ENCODE measurements around the gene B3GAT2.
"Not testable (repeated sequence)": the region's sequence is repeated elsewhere in the genome, so short reads cannot be mapped to it uniquely, and the experiment has no call there.

The B3GAT2 gene

GRCh38 chr6:70956451-70957283 lies at the start of gene B3GAT2:
B3GAT2 (minus strand) TSS chr6:70957060; CDS start chr6:70956429, 631 bp downstream.
- DNase-seq, result no peak

GRCh38 chr6:70998148-70998547 lies 41.3 kb upstream of the B3GAT2 start:
- DNase-seq, result no peak

GRCh38 chr6:70997379-70997778 lies 40.5 kb upstream of the B3GAT2 start:
- DNase-seq, result no peak

DNA sequence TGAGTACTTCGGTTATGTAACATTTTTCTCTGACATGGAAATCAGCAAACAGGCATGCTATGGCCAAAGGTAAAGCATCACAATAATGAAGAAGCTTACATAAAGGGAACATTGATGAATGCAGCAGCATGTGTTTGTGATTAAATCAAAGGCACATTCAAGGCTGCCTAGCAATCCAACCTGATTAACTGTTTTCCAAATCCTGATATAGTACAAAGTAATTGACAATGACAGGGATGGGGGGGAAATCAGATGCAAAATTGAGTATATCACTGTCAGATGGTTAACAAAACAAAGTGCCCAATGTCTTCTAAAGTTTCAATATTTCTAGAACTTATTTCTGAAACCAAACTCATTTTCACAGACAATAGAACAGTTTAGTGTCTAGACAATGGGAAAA lies 39.2 kb upstream of the B3GAT2 start:
- DNase-seq, result no peak

- DNase-seq, result no peak
These were observed 38.6 kb upstream of the B3GAT2 start for GRCh38 chr6:70995411-70995810.

GRCh38 chr6:70991253-70991652 lies 34.4 kb upstream of the B3GAT2 start:
- no peak for DNase-seq

DNA sequence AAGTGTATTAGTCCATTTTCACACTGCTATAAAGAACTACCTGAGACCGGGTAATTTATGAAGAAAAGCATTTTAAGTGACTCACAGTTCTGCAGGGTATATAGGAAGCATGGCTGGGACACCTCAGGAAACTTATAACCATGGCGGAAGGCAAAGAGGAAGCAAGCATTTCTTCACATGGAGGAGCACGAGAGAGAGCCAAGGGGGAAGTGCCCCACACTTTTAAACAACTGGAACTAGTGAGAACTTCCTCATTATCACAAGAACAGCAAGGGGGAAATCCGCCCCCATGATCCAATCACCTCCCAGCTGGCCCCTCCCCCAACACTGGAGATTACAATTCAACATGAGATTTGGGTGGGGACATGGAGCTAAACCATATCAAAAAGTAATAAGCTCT lies 28.3 kb upstream of the B3GAT2 start:
- DNase-seq, result no peak

- DNase-seq, result no peak
These were observed 25.9 kb upstream of the B3GAT2 start for GRCh38 chr6:70982747-70983146.

DNA sequence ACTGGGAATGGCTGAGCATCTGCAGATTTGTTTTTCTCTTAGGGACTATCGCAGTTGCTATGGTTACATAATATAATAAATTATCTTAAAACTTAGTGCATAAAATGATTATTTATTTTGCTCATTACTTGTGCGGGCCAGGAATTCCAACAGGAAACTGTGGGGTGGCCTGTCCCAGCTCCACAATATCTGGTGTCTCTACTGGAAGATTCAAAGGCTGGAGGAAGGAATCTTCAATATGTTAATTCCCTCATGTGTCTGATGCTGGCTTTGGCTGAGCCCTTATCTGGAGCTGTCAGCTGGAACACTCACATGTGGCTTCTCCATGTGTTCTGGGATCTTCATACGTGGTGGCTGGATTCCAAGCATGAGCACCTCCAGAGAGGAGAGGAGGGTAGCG lies 23.9 kb upstream of the B3GAT2 start:
- no peak for DNase-seq

DNA sequence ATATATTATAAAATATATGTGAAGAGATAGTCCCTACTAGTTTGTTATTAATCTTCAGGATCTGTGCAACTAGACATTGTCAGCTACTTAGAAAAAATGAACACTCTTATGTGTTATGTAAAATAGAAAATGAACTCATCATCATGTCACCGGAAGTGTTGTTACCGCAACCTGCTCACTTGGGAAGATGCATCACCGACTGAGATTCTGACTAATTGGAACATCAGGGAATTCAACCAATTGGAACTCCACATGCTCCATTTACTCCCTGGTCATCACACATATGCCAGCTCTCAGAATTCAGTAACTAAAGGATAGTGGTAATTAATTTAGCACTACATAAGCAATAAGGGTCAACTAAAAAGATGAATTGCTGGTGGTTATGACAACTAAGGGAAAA lies 16.7 kb upstream of the B3GAT2 start:
- DNase-seq, result no peak

- DNase-seq, result no peak
These were observed 10.2 kb upstream of the B3GAT2 start for GRCh38 chr6:70967049-70967448.

DNA sequence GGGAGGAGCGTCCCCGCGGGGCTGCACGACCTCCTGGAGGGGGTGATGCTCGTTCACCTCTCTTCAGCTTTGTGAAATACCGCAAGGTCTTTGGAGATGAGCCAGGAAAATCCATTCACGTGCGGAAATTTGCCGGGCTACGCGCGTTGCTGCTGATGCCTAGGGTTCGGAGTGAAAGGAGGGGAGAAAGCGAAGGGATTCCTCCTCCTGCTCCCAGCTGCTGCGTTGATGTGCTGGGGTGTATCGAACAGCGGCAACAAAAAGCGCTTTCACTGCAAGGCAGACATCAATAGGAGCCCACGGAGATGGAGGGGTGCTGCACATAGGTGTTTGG lies 391 bp upstream of the B3GAT2 start:
- no peak for DNase-seq

DNA sequence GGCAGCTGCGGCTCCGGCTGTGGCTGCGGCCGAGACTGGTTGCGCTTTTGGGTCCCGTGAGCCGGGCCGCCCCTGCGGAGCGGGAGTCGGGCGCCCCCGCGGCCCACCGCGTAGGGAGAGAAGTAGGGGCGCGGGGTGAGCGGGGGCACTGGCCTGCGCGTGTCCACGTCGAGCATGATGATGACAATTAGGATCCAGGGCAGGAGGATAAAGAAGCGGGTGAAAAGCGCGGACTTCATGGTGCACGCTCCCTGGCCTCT lies 739 bp downstream of the B3GAT2 start:
- DNase-seq, result no peak

- DNase-seq, result peak; percentile 73
These were observed 1.2 kb downstream of the B3GAT2 start for GRCh38 chr6:70955441-70956190.

GRCh38 chr6:70954750-70955149 lies 2.1 kb downstream of the B3GAT2 start:
- DNase-seq, result no peak

GRCh38 chr6:70954176-70954575 lies 2.7 kb downstream of the B3GAT2 start:
- DNase-seq, result no peak

DNA sequence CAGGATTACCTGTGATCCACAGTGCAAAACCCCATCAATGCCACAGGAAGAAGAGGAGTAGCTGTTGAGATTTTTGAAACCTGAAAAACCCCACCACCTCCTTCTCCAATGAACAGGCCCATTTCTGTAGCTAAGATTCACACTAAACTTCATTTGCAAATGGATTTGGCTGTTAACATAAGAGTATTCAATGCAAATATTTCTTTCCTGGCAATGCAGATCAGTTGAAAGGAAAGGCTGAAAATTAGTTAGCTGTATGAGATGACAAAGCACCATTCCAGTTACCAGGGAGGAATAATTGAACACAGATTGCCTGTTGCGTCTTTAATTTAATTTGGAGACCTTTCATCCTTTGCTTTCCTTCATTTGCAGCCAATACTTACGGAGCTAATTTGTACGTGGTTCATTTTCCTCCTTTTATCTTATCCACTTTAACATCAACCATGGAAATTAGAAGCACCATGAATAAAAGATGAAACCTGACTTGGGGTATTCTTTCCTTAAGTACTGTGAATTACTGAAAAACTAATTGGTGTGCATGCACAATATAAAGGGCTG lies 4.2 kb downstream of the B3GAT2 start:
- no peak for DNase-seq

- not testable (repeated sequence) for DNase-seq
These were observed 12.5 kb downstream of the B3GAT2 start for GRCh38 chr6:70944321-70944720.

- DNase-seq, result no peak
These were observed 23.0 kb downstream of the B3GAT2 start for GRCh38 chr6:70933853-70934252.

GRCh38 chr6:70905742-70906141 lies 51.1 kb downstream of the B3GAT2 start:
- no peak for DNase-seq

GRCh38 chr6:70903665-70904452 lies 53.0 kb downstream of the B3GAT2 start:
- DNase-seq, result no peak

DNA sequence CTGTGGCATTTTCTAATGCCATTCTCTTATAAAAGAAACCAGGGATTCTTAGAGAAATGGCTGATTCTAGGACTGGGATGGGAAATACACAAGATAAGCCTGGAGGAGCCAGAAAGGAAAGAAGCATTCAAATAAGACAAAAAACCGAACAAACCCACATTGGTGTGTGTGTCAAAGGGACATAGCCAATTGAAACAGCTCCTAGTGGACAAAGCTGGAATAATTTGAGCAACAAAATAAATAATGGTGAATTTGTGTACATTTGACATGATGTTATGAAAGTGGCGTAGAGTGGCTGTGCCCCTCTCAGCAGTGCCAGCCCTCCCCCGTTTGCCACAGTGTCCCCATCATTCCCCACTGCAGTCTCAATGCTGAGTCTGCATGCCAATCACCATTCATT lies 55.5 kb downstream of the B3GAT2 start:
- no peak for DNase-seq

DNA sequence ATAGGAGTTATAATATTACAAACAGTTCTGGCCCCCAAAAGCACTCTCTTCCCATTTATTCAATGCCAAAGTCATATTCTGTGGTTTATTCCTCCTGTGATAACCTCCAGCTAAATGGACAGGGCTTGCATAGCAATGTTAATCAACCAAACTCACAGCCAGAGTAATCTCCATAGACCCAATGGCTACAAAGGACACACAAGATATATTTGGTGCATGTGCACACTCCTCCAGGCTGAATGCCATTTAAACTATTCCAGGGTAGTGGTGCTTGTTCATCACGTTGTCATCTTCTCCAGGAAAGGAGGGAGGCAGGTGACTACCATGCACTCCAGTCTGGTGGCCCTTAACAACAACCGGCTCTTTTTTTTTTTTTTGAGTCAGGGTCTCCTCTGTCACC lies 56.8 kb downstream of the B3GAT2 start:
- DNase-seq, result no peak

DNA sequence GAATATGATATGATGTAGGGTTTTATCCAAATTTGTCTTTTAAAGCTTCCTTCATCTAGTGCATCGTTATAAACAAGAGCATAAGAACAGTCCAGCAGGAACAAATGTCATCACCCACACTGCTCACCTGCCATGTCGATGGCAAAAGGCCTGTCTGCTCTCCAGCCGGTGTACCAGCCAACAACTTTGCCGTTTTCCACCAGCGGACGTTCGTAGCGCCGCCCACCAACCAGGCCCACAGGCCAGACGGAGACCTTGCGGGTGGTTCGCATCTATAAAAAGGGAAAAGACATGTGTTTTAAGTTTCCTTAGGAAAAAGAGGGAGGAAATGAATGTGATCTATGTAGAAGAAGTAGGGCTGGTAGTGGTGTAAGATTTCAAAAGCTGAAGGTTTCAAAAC lies 62.9 kb downstream of the B3GAT2 start:
- DNase-seq, result no peak

Data from activated effector memory CD4-positive, alpha-beta T cell treated with Interleukin-2 at 50 U/mL for 16 hours (primary cell).